Subcutaneous adipose tissue (tissue), 4 donors: ENCODE results near the gene GPR89B. TPM values are rescaled to one million over a fixed set of nuclear protein-coding genes. Genes with fewer than 3 reads are reported as not detected.

Experiments used
- small RNA-seq: library from RNA; depleted of rRNA; stranded (forward); fragments of <200 nt; gene quantifications from one replicate; pipeline ENCODE3, GENCODE V24; 2016
- total RNA-seq, 4 donors: library from RNA; depleted of rRNA; stranded (reverse); fragments of >200 nt; gene quantifications; one replicate each; pipeline ENCODE4 v1.1.0, GENCODE V29; 2016
- TF ChIP-seq, protein P1 (sequence below): fragments of 450-650 bp; IDR thresholded peaks from one replicate; pipeline ENCODE4 v1.5.1; 2016; ENCODE audit warnings: low read depth, mild to moderate bottlenecking, control low read depth, antibody characterized with exemption, moderate library complexity

The GPR89B gene
- total RNA-seq, 4 donors from 2014 or later = 14.3 to 21.9 (median 18.5) TPM

DNA sequence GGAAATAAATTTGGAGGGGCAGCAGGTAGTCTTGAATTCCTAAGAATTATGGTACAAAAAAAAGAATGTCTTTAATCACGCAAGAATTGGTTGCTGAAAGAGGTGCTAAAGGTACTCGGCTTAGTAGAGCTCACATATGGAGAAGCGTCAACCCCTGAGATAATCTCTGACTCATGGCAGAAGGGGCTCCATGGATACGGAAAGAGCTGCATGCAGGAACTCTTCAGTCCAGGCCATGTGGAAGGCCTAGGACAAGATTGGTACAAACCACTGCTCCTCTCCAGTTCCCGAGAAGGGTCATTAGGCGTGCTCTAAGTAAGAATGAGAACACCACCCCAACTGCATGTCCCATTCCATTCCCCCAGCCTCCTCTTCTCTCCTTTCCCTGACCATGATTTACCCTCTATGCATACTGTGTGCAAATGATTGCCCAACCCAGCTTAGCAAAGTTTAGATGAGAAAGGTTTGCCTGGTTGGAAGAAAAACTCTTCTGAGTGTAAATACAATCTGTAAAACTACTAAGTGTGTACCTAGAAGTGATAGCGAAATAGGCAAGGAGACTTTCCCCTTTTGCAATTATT is 14.8 kb upstream of the GPR89B start:
- TF ChIP-seq, protein P1, sequence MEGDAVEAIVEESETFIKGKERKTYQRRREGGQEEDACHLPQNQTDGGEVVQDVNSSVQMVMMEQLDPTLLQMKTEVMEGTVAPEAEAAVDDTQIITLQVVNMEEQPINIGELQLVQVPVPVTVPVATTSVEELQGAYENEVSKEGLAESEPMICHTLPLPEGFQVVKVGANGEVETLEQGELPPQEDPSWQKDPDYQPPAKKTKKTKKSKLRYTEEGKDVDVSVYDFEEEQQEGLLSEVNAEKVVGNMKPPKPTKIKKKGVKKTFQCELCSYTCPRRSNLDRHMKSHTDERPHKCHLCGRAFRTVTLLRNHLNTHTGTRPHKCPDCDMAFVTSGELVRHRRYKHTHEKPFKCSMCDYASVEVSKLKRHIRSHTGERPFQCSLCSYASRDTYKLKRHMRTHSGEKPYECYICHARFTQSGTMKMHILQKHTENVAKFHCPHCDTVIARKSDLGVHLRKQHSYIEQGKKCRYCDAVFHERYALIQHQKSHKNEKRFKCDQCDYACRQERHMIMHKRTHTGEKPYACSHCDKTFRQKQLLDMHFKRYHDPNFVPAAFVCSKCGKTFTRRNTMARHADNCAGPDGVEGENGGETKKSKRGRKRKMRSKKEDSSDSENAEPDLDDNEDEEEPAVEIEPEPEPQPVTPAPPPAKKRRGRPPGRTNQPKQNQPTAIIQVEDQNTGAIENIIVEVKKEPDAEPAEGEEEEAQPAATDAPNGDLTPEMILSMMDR = no peak

DNA sequence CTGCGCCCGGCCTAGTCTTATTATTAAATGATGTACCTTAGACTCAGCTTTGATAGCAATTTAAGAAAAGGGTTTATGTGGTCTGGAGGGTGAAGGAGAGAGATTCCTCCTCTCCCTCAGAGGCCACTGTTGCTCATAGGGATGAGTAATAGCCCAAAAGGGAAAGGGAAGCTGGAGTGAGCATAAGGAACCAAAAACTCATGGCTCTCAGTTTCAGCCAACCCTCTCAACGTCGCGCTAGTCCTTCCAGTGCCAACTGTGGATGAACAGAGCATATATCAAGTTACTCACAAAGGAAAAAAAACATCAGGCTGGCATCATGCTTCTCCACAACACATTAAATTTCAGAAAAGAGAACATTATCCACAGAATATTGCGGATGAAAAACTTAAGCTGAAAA is 8.3 kb upstream of the GPR89B start:
- TF ChIP-seq, protein P1 = no peak

DNA sequence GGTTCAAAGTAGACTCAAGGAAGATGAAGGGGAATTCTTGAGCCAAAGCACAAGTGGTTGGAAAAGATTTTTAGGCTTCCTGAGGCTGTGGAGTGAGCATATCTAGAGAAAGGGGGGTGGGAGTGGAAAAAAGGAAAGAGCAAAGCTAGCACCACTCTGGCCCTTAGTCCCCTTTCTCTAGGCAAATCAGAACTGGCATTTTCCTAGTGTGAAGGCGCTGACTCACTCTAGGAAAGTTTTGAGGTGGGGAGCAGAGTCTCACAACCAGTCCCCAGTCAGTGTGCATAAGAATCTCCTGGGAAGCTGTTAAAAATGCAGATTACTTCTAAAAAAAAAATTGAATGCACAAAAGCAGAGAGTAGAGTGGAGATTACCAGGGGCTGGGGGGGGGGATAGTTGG is 3.4 kb upstream of the GPR89B start:
- TF ChIP-seq, protein P1 = no peak

DNA sequence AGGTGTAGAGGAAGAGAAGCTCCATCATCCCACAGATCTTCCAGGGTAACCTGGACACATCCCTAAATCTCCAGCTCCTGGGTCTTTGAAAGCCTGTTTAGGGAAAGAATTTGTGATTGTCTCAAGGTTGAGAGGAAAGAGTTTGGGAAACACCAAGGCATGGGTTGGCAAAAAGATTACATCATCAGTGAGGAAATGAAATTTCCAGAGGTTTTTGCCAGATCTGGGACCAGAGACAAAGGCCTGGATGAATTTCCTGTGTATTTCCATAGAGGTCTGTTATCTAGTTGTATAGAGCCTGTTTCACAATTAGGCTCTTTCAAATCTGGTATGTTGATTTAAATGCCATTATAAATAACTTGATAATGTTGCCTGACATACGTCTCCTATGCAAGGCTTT is 82.3 kb downstream of the GPR89B start:
- TF ChIP-seq, protein P1 = no peak

Small RNA genes within 50 kb of the gene (small RNA-seq; reads per million reads assigned to genes)
- gene RNU1-129P (not detected), gene RNVU1-7 (20.5 reads per million, percentile 94 among the genes with 10 or more reads in this experiment)

Other genes with a start within 250 kb of the GPR89B start
- 10 to 100 TPM in 2 of 4 donors, 1 to 10 TPM in 2; 4.2 to 15.3 (median 11.5) TPM for gene GJA5, start 167.8 kb upstream of the GPR89B start, total RNA-seq
- not detected for gene GJA8, start 25.6 kb upstream of the GPR89B start, total RNA-seq
- 10 to 100 TPM; 10.3 to 18.8 (median 12.8) TPM for gene NBPF11, start 223.9 kb downstream of the GPR89B start, total RNA-seq